ENCODE data around the gene UNC5C. TPM values are rescaled to one million over a fixed set of nuclear protein-coding genes. Genes with fewer than 3 reads are reported as not detected.

UNC5C gene
- total RNA-seq, 1 experiment from 2014 or later = 0.11 TPM

DNA sequence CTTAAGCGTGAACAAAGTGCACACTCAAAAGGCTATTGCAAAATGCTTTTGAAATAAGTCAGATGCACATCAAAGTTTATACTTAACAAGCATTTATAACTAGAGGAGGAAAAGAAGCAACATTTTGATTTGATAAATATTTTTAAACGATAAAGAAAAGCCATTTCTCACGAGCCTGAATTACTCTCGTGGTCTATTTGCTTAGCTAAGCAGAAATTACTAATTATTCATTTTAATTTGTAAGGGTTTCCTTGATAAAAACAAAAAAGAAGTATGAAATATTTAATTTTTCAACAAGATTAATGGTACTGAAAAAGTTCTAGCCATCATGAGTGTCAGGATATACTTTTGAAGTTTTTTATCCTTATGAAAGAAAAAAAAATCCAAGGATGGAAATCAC is 78.2 kb downstream of the UNC5C start:
- POLR2A ChIA-PET (ENCODE audit: low non-redundant PET) = no interaction called here
- no peak for TF ChIP-seq EZH2 (IDR thresholded peaks at IDR 0.05; ENCODE audit: borderline replicate concordance, low read depth, low read length, poor library complexity, severe bottlenecking)
- TF ChIP-seq, protein P1, sequence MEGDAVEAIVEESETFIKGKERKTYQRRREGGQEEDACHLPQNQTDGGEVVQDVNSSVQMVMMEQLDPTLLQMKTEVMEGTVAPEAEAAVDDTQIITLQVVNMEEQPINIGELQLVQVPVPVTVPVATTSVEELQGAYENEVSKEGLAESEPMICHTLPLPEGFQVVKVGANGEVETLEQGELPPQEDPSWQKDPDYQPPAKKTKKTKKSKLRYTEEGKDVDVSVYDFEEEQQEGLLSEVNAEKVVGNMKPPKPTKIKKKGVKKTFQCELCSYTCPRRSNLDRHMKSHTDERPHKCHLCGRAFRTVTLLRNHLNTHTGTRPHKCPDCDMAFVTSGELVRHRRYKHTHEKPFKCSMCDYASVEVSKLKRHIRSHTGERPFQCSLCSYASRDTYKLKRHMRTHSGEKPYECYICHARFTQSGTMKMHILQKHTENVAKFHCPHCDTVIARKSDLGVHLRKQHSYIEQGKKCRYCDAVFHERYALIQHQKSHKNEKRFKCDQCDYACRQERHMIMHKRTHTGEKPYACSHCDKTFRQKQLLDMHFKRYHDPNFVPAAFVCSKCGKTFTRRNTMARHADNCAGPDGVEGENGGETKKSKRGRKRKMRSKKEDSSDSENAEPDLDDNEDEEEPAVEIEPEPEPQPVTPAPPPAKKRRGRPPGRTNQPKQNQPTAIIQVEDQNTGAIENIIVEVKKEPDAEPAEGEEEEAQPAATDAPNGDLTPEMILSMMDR (conservative IDR thresholded peaks at IDR 0.05; ENCODE audit: low read depth, low read length) = no peak

DNA sequence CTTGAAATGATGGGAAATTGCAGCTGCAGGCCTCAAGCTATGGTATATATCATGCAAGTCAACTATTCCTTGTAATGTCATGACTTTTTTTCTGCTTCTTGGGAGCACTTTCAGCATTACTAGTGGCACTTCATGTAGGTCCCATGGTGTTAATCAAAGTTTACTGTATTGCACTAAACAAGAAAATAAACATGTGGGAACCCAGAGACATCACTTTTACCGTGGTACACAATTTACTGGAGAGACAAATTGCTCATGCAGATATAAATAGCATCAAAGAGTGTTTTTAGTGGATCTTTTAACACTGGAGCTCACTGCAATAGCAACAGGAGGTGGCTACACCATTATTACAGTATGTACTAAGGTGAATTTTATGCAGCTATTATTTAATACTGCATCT is 79.2 kb downstream of the UNC5C start:
- no peak overlapping the region for H3K27ac ChIP-seq (ENCODE audit: low read depth, low read length, poor library complexity, severe bottlenecking)
- no peaks in the 10 kb centered on the region for H3K9me3 ChIP-seq (ENCODE audit: low read depth, low read length, poor library complexity, severe bottlenecking)
- no peak overlapping the region for H3K4me3 ChIP-seq (ENCODE audit: low read depth, low read length, poor library complexity, severe bottlenecking)
- BruUV-seq (replicated peaks) = no TSS peak
- no peaks in the 10 kb centered on the region for H3K36me3 ChIP-seq (ENCODE audit: insufficient read depth, low read length, poor library complexity, severe bottlenecking)
- intact Hi-C loops (cut with micrococcal nuclease; ENCODE audit: unreplicated experiment) = no loop called here
- DNase-seq (ENCODE audit: low spot score) = no peak
- ChIA-PET CTCF (no interaction called here), POLR2A (ENCODE audit: low non-redundant PET) (no interaction called here)
- H3K4me1 ChIP-seq (ENCODE audit: insufficient read depth, low read length, poor library complexity, severe bottlenecking) = no peaks in the 10 kb centered on the region
- TF ChIP-seq, protein P1 (conservative IDR thresholded peaks at IDR 0.05; ENCODE audit: low read depth, low read length) = no peak
- TF ChIP-seq EZH2 (IDR thresholded peaks at IDR 0.05; ENCODE audit: borderline replicate concordance, low read depth, low read length, poor library complexity, severe bottlenecking) = no peak
- no peaks in the 10 kb centered on the region for H3K27me3 ChIP-seq (replicated peaks; ENCODE audit: insufficient read depth, low read depth, low read length, poor library complexity)

More for the DNA sequence above, 78.2 kb downstream of the UNC5C start:
- H3K27ac ChIP-seq (ENCODE audit: low read depth, low read length, poor library complexity, severe bottlenecking) = no peak overlapping the region
- BruUV-seq (replicated peaks) = no TSS peak
- no peaks in the 10 kb centered on the region for H3K27me3 ChIP-seq (replicated peaks; ENCODE audit: insufficient read depth, low read depth, low read length, poor library complexity)
- no peaks in the 10 kb centered on the region for H3K4me1 ChIP-seq (ENCODE audit: insufficient read depth, low read length, poor library complexity, severe bottlenecking)
- H3K4me3 ChIP-seq (ENCODE audit: low read depth, low read length, poor library complexity, severe bottlenecking) = no peak overlapping the region
- no peak for DNase-seq (ENCODE audit: low spot score)
- intact Hi-C loops (cut with micrococcal nuclease; ENCODE audit: unreplicated experiment) = no loop called here
- no peaks in the 10 kb centered on the region for H3K36me3 ChIP-seq (ENCODE audit: insufficient read depth, low read length, poor library complexity, severe bottlenecking)
- CTCF ChIA-PET = no interaction called here
- no peaks in the 10 kb centered on the region for H3K9me3 ChIP-seq (ENCODE audit: low read depth, low read length, poor library complexity, severe bottlenecking)

DNA sequence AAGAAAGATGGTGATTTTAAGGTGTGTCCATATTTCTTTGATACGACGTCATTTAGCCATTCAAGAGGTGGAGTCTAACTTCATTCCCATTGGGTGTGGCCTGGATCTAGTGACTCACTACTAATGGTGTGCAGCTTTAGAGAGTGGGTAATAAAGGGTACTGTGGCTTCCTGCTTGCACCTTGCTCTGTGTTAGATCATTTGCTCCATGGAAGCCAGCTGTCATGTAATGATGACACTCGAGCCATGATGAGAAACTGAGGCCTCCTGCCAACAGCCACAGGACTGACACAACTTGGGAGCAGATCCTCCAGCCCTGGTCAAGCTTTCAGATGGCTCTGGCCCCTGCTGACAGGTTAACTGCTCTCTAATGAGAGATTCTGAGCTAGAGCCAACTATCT is 82.0 kb downstream of the UNC5C start:
- POLR2A ChIA-PET (ENCODE audit: low non-redundant PET) = no interaction called here
- H3K36me3 ChIP-seq (ENCODE audit: insufficient read depth, low read length, poor library complexity, severe bottlenecking) = no peaks in the 10 kb centered on the region
- H3K27ac ChIP-seq (ENCODE audit: low read depth, low read length, poor library complexity, severe bottlenecking) = no peak overlapping the region
- BruUV-seq (replicated peaks) = no TSS peak
- no peak for TF ChIP-seq EZH2 (IDR thresholded peaks at IDR 0.05; ENCODE audit: borderline replicate concordance, low read depth, low read length, poor library complexity, severe bottlenecking)
- TF ChIP-seq, protein P1 (conservative IDR thresholded peaks at IDR 0.05; ENCODE audit: low read depth, low read length) = no peak
- no peak for DNase-seq (ENCODE audit: low spot score)
- CTCF ChIA-PET = no interaction called here
- H3K4me3 ChIP-seq (ENCODE audit: low read depth, low read length, poor library complexity, severe bottlenecking) = no peak overlapping the region
- H3K4me1 ChIP-seq (ENCODE audit: insufficient read depth, low read length, poor library complexity, severe bottlenecking) = no peaks in the 10 kb centered on the region
- H3K27me3 ChIP-seq (replicated peaks; ENCODE audit: insufficient read depth, low read depth, low read length, poor library complexity) = no peaks in the 10 kb centered on the region
- no peaks in the 10 kb centered on the region for H3K9me3 ChIP-seq (ENCODE audit: low read depth, low read length, poor library complexity, severe bottlenecking)
- intact Hi-C loops (cut with micrococcal nuclease; ENCODE audit: unreplicated experiment) = no loop called here
